Putamen (tissue), 1 donor: ENCODE measurements around the gene MSL2.
"Not testable (repeated sequence)": the region's sequence is repeated elsewhere in the genome, so short reads cannot be mapped to it uniquely, and the experiment has no call there.

ENCODE experiments used
- DNase-seq: peaks from one replicate; pipeline ENCODE4 v3.0.0-alpha.2; 2016; ENCODE audit warnings: low spot score

The MSL2 gene, protein sequence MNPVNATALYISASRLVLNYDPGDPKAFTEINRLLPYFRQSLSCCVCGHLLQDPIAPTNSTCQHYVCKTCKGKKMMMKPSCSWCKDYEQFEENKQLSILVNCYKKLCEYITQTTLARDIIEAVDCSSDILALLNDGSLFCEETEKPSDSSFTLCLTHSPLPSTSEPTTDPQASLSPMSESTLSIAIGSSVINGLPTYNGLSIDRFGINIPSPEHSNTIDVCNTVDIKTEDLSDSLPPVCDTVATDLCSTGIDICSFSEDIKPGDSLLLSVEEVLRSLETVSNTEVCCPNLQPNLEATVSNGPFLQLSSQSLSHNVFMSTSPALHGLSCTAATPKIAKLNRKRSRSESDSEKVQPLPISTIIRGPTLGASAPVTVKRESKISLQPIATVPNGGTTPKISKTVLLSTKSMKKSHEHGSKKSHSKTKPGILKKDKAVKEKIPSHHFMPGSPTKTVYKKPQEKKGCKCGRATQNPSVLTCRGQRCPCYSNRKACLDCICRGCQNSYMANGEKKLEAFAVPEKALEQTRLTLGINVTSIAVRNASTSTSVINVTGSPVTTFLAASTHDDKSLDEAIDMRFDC

GRCh38 chr3:136196064-136196400 lies at the start of gene MSL2:
Gene MSL2 (minus strand): TSS chr3:136196335. CDS start chr3:136195113, 1,222 bp downstream.
- DNase-seq: no peak

DNA sequence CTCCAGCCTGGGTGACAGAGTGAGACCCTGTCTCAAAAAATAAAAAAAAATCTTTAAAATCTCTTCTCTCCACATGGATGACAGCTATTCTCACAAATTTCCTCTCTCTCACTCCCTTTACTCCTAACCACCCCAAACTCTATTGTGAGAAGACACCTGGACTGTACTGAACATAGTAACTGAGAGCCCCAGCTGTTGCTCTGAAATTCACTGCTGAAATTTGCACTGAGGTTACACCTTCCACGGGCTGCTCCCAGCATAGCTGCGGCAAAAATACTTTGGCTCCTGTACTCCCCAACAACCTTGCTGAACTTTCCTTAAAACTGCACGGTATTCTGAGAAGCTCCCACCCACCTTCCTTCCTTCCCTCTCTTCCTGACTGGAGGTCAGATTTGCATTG lies 49.6 kb upstream of the MSL2 start:
- no peak for DNase-seq

DNA sequence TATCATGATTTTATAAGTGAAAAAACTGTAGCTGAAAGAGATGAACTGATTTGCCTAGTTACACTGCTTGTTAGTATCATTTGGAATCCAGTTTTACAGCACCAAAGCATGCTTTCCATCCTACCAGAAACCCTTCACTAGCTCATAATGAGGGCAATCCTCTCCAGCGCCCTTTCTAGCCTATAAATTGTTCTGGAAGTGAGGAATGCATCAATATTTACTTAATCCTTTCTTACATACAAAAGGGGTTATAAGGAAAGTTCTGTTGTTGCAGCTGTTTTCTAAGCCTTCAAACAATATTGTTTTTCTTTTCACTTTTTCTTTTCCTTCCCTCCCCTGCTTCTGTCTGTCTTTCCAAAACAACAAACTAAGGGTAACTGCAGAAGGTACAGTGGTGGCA lies 43.0 kb upstream of the MSL2 start:
- no peak for DNase-seq

DNA sequence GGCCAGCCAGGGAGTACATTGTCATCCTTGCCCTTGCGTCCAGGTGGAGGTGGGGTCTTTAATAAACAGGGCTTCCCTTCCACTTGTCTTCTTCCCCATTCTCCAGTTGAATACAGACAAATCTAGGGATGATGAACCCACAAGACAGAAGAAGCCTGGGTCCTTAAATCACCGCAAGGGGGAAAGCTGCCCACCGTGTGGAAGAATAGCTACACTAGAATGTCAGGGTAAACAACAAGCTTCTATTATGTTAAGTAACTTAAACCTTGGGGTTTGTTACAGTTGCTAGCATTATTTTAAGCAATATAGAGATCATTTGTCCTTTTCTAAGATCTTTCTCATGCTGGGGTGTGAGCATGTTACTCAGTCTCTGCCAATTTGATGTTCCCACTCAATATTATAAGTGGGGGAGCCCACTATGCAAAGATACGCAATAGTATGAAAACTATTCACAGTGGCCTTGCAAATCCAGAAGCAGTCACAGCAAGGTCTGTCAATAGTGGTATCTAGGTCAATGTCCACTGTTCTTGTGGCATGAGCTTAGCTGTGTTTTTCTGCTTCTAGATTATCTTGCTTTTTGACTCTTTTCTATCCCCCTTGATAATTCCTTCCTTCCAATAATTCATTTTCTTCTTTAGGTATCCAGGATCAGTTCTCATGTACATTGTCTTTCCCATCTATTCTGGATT lies 42.0 kb upstream of the MSL2 start:
- DNase-seq: no peak

GRCh38 chr3:136237103-136237502 lies 41.0 kb upstream of the MSL2 start:
- no peak for DNase-seq

- DNase-seq: no peak
These were observed 40.0 kb upstream of the MSL2 start for GRCh38 chr3:136236109-136236508.

DNA sequence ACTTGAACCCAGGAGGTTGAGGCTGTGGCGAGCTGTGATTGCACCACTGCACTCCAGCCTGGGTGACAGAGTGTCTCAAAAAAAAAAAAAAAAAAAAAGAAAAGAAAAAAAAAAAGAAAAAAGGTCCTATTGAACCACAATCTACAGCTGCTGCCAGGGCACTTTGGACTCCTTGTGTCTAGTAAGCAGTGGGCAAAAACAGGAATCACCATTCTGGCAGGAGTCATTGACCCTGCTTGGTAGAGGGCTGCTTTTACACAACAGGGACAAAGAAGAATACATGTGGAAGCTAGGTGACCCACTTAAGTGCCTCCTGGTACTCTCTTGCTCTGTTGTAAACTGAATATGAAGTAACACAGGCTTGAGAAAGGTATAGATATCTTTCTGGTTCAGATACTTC lies 39.4 kb upstream of the MSL2 start:
- DNase-seq: no peak

DNA sequence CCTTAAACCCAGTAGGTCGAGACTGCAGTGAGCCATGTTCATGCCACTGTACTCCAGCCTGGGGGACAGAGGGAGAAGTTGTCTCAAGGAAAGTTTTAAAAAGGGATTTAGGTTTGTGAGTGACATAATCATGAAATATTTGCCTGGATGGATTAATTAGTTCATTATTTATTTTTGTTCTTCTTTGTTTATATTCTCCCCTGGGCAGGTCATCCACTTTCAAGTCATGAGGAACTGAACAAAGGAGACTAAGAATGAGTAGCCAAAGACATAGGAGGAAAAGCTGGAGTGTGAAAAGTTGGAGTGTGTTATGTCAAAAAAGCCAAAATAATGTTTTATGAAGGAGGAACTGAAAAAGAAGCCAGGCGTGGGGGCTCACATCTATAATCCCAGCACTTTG lies 36.3 kb upstream of the MSL2 start:
- no peak for DNase-seq

GRCh38 chr3:136222746-136223145 lies 26.6 kb upstream of the MSL2 start:
- not testable (repeated sequence) for DNase-seq

- no peak for DNase-seq
These were observed 15.4 kb upstream of the MSL2 start for GRCh38 chr3:136211547-136211946.

GRCh38 chr3:136209921-136210320 lies 13.8 kb upstream of the MSL2 start:
- DNase-seq: no peak

- DNase-seq: no peak
These were observed 11.5 kb upstream of the MSL2 start for GRCh38 chr3:136207489-136208115.

DNA sequence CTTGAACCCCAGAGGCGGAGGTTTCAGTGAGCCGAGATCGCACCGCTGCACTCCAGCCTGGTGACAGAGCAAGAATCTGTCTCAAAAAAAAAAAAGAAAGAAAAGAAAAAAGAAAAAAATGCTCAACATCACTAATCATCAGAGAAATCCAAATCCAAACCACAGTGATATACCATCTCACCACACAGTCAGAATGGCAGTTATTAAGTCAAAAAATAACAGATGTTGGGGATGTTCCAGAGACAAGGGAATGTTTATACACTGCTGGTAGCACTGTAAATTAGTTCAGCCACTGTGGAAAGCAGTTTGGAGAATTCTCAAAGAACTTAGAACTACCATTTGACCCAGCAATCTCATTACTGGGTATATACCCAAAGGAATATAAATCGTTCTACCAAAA lies 3.1 kb upstream of the MSL2 start:
- not testable (repeated sequence) for DNase-seq

DNA sequence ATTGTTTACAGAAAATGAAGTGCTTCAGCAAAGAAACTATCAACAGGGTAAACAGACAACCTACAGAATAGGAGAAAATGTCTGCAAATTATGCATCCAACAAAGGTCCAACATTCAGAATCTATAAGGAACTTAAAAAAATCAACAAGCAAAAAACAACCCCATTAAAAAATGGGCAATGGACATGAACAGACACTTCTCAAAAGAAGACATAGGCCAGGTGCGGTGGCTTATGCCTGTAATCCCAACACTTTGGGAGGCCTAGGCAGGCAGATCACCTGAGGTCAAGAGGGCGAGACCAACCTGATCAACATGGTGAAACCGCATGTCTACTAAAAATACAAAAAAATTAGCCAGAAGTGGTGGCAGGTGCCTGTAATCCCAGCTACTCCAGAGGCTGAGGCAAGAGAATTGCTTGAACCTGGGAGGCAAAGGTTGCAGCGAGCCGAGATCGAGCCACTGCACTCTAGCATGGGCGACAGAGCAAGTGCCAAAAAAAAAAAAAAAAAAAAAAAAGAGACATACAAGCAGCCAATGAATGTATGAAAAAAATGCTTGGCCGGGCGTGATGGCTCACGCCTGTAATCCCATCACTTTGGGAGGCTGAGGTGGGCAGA lies 2.4 kb upstream of the MSL2 start:
- DNase-seq: not testable (repeated sequence)

- DNase-seq: no peak
These were observed 1.1 kb upstream of the MSL2 start for GRCh38 chr3:136197159-136197793.

DNA sequence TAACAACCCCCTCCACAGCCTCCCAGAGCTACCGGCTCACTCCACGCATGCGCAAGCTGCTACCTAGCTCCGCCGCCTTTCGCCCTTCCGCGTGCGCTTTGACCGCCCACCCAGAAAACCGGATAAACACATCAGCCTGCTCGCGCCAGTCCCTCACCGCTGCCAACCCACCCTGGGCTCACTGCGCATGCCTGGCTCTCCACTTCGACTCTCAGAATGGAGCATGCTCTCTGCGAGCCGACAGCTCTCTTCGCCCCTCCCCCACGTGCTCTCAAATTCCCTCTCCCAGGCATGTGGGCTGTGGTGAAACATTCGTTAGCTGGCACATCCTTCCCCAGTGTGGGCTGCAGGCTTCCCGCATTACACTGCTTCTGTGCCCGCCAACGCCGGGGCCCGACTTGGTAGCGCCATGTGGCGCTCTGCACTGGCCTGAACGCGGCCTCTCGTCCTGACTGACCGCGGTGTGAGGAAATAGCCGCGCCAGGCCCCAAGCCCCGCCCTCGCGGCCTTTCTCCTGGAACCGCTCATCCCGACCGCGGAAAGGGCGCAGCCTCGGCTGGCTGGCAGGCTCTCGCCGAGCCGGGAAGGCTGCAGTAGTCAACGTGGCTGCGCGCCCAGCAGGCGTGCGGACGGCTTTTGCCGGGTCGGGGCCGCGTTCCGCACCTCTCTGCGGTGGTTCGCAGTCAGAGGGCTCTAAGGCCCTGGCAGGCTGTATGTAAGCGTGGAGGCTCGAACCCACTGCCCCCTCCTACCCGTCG lies 445 bp upstream of the MSL2 start:
- DNase-seq: peak; percentile 99

DNA sequence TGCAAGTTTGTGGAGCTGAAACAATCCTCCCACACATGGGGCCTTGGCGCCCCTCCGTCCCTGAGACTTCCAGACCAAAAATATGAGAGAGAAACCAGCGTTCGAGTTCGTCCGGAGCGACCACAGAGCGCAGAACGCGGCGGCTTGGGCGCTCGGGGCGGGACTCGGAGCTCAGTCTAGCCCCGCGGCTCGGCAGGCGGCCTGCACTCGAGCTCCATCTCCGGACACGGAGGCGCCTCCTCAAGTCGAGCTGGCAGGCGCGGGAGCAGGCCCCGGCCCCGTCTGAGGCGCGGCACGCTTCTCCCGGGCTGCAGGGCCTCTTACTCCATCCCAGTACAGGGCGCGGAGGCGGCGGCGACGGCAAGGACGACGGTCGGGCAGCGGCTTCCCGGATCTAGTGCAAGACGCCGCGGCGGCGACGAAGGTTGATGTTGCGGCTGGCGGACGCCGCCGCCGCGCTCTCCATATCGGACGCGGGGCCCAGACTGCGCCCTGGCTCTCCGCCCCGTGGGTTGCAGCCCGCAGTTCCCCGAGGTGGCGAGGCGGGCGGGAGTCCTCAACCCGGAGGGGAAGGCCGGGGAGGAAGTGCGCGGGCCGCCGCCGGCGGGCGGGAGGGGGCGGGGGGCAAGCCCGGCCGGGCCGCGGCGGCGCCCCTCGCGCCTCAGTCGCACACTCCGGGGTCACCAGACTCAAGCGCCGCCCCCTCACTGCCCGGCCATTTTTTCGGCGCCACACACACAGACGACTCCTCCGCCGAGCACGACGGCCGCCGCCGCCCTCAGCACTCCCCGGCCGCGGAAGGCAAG lies 674 bp downstream of the MSL2 start:
- DNase-seq: peak; percentile 79

DNA sequence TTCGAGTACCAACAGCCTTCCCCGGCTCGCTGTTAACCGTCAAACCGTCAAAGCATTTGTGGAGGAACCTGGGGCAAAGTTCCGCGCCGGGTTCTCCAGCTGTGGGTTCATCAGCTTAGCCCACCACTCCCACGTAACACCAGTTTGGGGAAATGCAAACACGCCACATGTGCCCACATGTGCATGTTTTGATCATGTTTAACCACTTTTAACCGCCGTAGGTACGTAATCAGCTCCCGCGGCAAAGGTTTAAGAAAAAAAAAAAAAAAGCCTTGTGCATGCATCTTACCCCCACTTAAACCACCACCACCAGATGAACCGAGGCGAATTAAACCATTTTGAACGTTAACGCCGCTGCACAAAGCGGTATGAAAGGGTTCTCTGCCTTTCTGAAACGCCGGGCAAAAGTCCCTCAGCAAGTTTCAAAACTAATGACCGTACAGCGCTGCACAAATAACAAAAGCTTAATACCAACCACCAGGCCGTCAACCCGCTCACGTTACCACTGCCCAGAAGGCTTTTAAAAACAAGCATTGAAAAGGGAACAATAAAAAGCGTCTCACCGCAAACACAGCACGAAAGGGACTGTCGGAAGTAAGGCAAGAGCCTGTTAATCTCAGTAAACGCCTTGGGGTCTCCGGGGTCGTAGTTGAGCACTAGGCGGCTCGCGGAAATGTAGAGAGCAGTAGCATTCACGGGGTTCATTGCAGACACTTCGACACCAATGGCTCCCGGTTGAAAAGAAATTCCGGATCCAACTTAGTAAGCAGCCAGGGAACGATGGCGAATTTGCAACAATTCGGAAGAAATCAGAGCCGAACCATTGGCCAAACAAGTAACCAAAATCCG lies 1.5 kb downstream of the MSL2 start:
- DNase-seq: no peak
